ENCODE data around the gene CMYA5.

GRCh38 chr5:79754865-79755555 lies 65.4 kb downstream of the CMYA5 start:
- no peak for TF ChIP-seq RFX5 (IDR thresholded peaks at IDR 0.05; ENCODE audit: low read depth, low read length)
- TF ChIP-seq FOS (IDR thresholded peaks at IDR 0.05; ENCODE audit: low read depth, low read length) = no peak
- no peak for TF ChIP-seq POLR2A (IDR thresholded peaks at IDR 0.05; ENCODE audit: low read depth, low read length)
- TF ChIP-seq USF2 (IDR thresholded peaks at IDR 0.05; ENCODE audit: low read depth, low read length) = no peak
- TF ChIP-seq CTCF (conservative IDR thresholded peaks at IDR 0.05; ENCODE audit: low read depth, low read length) = no peak
- TF ChIP-seq BHLHE40 (IDR thresholded peaks at IDR 0.05; ENCODE audit: low read depth, low read length) = no peak
- no peak for TF ChIP-seq MAZ (IDR thresholded peaks at IDR 0.05; ENCODE audit: borderline replicate concordance, low read depth, low read length)
- no peak for TF ChIP-seq ELK1 (IDR thresholded peaks at IDR 0.05; ENCODE audit: borderline replicate concordance, low read depth, low read length)
- TF ChIP-seq RAD21 (IDR thresholded peaks at IDR 0.05; ENCODE audit: low read length) = no peak
- TF ChIP-seq SMC3 (IDR thresholded peaks at IDR 0.05; ENCODE audit: low read depth, low read length) = no peak
- no peak for TF ChIP-seq MXI1 (IDR thresholded peaks at IDR 0.05; ENCODE audit: borderline replicate concordance, low read depth, low read length)
- TF ChIP-seq MAFK (IDR thresholded peaks at IDR 0.05; ENCODE audit: low read depth, low read length) = no peak
- no peak for TF ChIP-seq CHD1 (IDR thresholded peaks at IDR 0.05; ENCODE audit: low read depth, low read length)
